Smooth muscle cell (in vitro differentiated cells): Measurements from ENCODE around the gene EMP1. TPM values are rescaled to one million over a fixed set of nuclear protein-coding genes. Genes with fewer than 3 reads are reported as not detected.

Source experiments
- DNase-seq: peaks from one replicate; lab custom pipeline; 2025; ENCODE audit not compliant: unreplicated experiment; lab: John Stamatoyannopoulos, UW
- H2AFZ ChIP-seq: fragments of 200-600 bp; sonication (generic); 2 replicates; pipeline ENCODE4 v1.6.0; 2016; ENCODE audit warnings: antibody characterized with exemption, low read depth, mild to moderate bottlenecking
- H3F3A ChIP-seq: fragments of 200-600 bp; sonication (generic); 2 replicates; pipeline ENCODE4 v1.6.0; 2017; ENCODE audit warnings: antibody characterized with exemption, low read depth
- H3K27ac ChIP-seq: fragments of 200-600 bp; sonication (generic); 2 replicates; pipeline ENCODE4 v1.5.1; 2016; ENCODE audit warnings: low read depth, mild to moderate bottlenecking
- H3K27me3 ChIP-seq: fragments of 200-600 bp; sonication (generic); 2 replicates; pipeline ENCODE4 v1.6.1; 2016; ENCODE audit warnings: low read depth, mild to moderate bottlenecking
- H3K36me3 ChIP-seq: fragments of 200-600 bp; sonication (generic); 2 replicates; pipeline ENCODE4 v1.5.1; 2016; ENCODE audit warnings: low read depth
- H3K4me1 ChIP-seq: fragments of 200-600 bp; sonication (generic); 2 replicates; pipeline ENCODE4 v1.5.1; 2016; ENCODE audit warnings: low read depth
- H3K4me2 ChIP-seq: fragments of 200-600 bp; sonication (generic); 2 replicates; pipeline ENCODE4 v1.6.0; 2016; ENCODE audit warnings: mild to moderate bottlenecking
- H3K4me3 ChIP-seq: fragments of 200-600 bp; sonication (generic); 2 replicates; pipeline ENCODE4 v1.5.1; 2016; ENCODE audit warnings: mild to moderate bottlenecking
- H3K79me2 ChIP-seq: fragments of 200-600 bp; sonication (generic); 2 replicates; pipeline ENCODE4 v1.6.0; 2016; ENCODE audit warnings: low read depth, mild to moderate bottlenecking
- H3K9ac ChIP-seq: fragments of 200-600 bp; sonication (generic); 2 replicates; pipeline ENCODE4 v1.6.0; 2016; ENCODE audit warnings: low read depth
- H3K9me3 ChIP-seq: fragments of 200-600 bp; sonication (generic); replicated peaks from 2 replicates; pipeline ENCODE4 v1.5.1; 2016; ENCODE audit warnings: low read depth
- H4K20me1 ChIP-seq: fragments of 200-600 bp; sonication (generic); 2 replicates; pipeline ENCODE4 v1.6.0; 2016; ENCODE audit warnings: low read depth
- CTCF ChIP-seq: fragments of 200-600 bp; sonication (generic); IDR thresholded peaks from 2 replicates; pipeline ENCODE4 v1.5.1; 2017; ENCODE audit warnings: borderline replicate concordance, mild to moderate bottlenecking, antibody characterized with exemption; ENCODE audit not compliant: insufficient read depth, poor library complexity, severe bottlenecking
- whole genome bisulfite sequencing: methylation state at CpG from one replicate; pipeline ENCODE4 v1.1.7; 2016; ENCODE audit warnings: low lambda C conversion rate; 5-methylcytosine and 5-hydroxymethylcytosine counted together
- polyA plus RNA-seq: library from polyadenylated mRNA; unstranded; fragments of >200 nt; fragmentation: Nextera tagmentation; extraction: Ambion mirVana; gene quantifications from 2 replicates; pipeline ENCODE4 v1.2.1, GENCODE V29; 2016
- total RNA-seq: library from RNA; depleted of rRNA; stranded (reverse); fragments of >200 nt; gene quantifications from 2 replicates; pipeline ENCODE4 v1.2.3, GENCODE V29; 2014

EMP1 gene
- total and polyA plus RNA-seq, 2 experiments from 2014 or later: 13.2 to 52.0 TPM

GRCh38 chr12:13248964-13249363, 52.4 kb downstream of the EMP1 start:
- Histone ChIP-seq H3K4me1 (no peaks in the 10 kb centered on the region), H3K9me3 (no peaks in the 10 kb centered on the region), H3K4me3 (no peak overlapping the region), H3K9ac (no peak overlapping the region), H3K36me3 (no peaks in the 10 kb centered on the region), H3K4me2 (no peak overlapping the region), H3F3A (no peaks in the 10 kb centered on the region), H3K27me3 (no peaks in the 10 kb centered on the region), H3K79me2 (no peaks in the 10 kb centered on the region), H2AFZ (no peak overlapping the region), H3K27ac (no peak overlapping the region), H4K20me1 (no peaks in the 10 kb centered on the region)
- TF ChIP-seq CTCF: no peak
- 43% methylated on average over 1 of the region's 1 CpG for WGBS
- no peak for DNase-seq

- no peak for DNase-seq
- Histone ChIP-seq H4K20me1 (no peaks in the 10 kb centered on the region), H3K4me1 (no peaks in the 10 kb centered on the region), H3K27ac (peak overlapping the region; percentile 48), H2AFZ (no peak overlapping the region), H3K9ac (no peak overlapping the region), H3K4me2 (no peak overlapping the region), H3K9me3 (no peaks in the 10 kb centered on the region), H3F3A (no peaks in the 10 kb centered on the region), H3K36me3 (no peaks in the 10 kb centered on the region), H3K4me3 (no peak overlapping the region), H3K27me3 (no peaks in the 10 kb centered on the region), H3K79me2 (no peaks in the 10 kb centered on the region)
- whole genome bisulfite sequencing: 95% methylated on average over 1 of the region's 1 CpG
- TF ChIP-seq CTCF: no peak
These were observed 53.9 kb downstream of the EMP1 start for GRCh38 chr12:13250416-13250815.

GRCh38 chr12:13251521-13251920, 55.0 kb downstream of the EMP1 start:
- Histone ChIP-seq H3K79me2 (no peaks in the 10 kb centered on the region), H3K27ac (no peak overlapping the region), H3K9ac (no peak overlapping the region), H3K4me1 (peaks cover 6% of the 10 kb centered on the region), H3K4me3 (no peak overlapping the region), H4K20me1 (no peaks in the 10 kb centered on the region), H3F3A (no peaks in the 10 kb centered on the region), H3K27me3 (no peaks in the 10 kb centered on the region), H3K9me3 (no peaks in the 10 kb centered on the region), H3K4me2 (no peak overlapping the region), H2AFZ (no peak overlapping the region), H3K36me3 (no peaks in the 10 kb centered on the region)
- no peak for TF ChIP-seq CTCF
- no peak for DNase-seq
- WGBS: 98% methylated on average over 5 of the region's 5 CpGs

GRCh38 chr12:13252024-13252423, 55.5 kb downstream of the EMP1 start:
- Histone ChIP-seq H3K36me3 (no peaks in the 10 kb centered on the region), H3K4me1 (peaks cover 6% of the 10 kb centered on the region), H3K4me2 (no peak overlapping the region), H2AFZ (no peak overlapping the region), H3K9ac (no peak overlapping the region), H3F3A (no peaks in the 10 kb centered on the region), H3K27ac (no peak overlapping the region), H3K4me3 (no peak overlapping the region), H3K9me3 (no peaks in the 10 kb centered on the region), H4K20me1 (no peaks in the 10 kb centered on the region), H3K27me3 (no peaks in the 10 kb centered on the region), H3K79me2 (no peaks in the 10 kb centered on the region)
- no peak for TF ChIP-seq CTCF
- DNase-seq: no peak
